HCT116 (cell line): ENCODE measurements around the gene LINS1. TPM values are rescaled to one million over a fixed set of nuclear protein-coding genes. Genes with fewer than 3 reads are reported as not detected.

ENCODE experiments used
- ATAC-seq: fragments of 200-7000 bp; cut with Tn5 transposase; 2 replicates; pipeline ENCODE4 v1.9.1; 2020; ENCODE audit warnings: mild to moderate bottlenecking, moderate library complexity
- BruUV-seq: library from RNA; stranded (reverse); fragments of 400-500 nt; replicated peaks from 2 replicates; lab custom pipeline; 2021; lab: Mats Ljungman, UMichigan
- CTCF ChIA-PET: fragments of 300-600 bp; sonication (Branson Sonifier 250); formaldehyde crosslinking; loops from one replicate; lab custom pipeline; 2021; ENCODE audit warnings: antibody characterized with exemption; lab: Charles Lee
- POLR2A ChIA-PET: fragments of 300-600, 350-600 bp; sonication (Branson Sonifier 250); formaldehyde crosslinking; loops from one replicate; lab custom pipeline; 2021; ENCODE audit warnings: antibody characterized with exemption; lab: Charles Lee
- RAD21 ChIA-PET, 2 experiments: fragments of 300-600 bp; sonication (Branson Sonifier 250); formaldehyde crosslinking; loops; one replicate each; lab custom pipeline; 2023; ENCODE audit warnings: low total read pairs in 2 of 2; ENCODE audit not compliant: uncharacterized antibody in 2 of 2, unreplicated experiment in 2 of 2, low non-redundant PET in 1 of 2; lab: Charles Lee
- DNase-seq: peaks from one replicate; pipeline ENCODE4 v3.0.0-alpha.2; 2010; ENCODE audit warnings: low read depth, low spot score
- H2AFZ ChIP-seq: fragments of 200-600 bp; shearing (Covaris generic), sonication (generic); 2 replicates; pipeline ENCODE4 v1.6.1; 2017; ENCODE audit warnings: low read depth, mixed run types, mixed read lengths, antibody characterized with exemption, low read length; ENCODE audit not compliant: poor library complexity, severe bottlenecking
- H3K27ac ChIP-seq: 2 replicates; pipeline ENCODE4 v1.5.1; 2012; ENCODE audit warnings: low read depth, low read length
- H3K27me3 ChIP-seq: fragments of 200-600 bp; sonication (generic); 2 replicates; pipeline ENCODE4 v1.6.1; 2016; ENCODE audit warnings: mixed run types, low read length, mixed read lengths; ENCODE audit not compliant: insufficient read depth
- H3K36me3 ChIP-seq, 2 experiments: fragments of 200-500 bp in 1 of 2; fragments of 200-600 bp in 1 of 2; sonication (Bioruptor generic) in 1 of 2; sonication (generic) in 1 of 2; 2 replicates each; pipeline versions ENCODE4 v1.5.1 to v1.6.1; 2014 to 2016; ENCODE audit warnings: low read length in 2 of 2, inconsistent platforms in 1 of 2, mixed read lengths in 1 of 2, mixed run types in 1 of 2; ENCODE audit not compliant: insufficient read depth in 2 of 2, control insufficient read depth in 1 of 2
- H3K4me1 ChIP-seq, 2 experiments: fragments of 200-600 bp in 1 of 2; sonication (generic) in 1 of 2; 2 replicates each; pipeline versions ENCODE4 v1.5.1 to v1.6.1; 2012 to 2017; ENCODE audit warnings: low read length in 2 of 2, inconsistent platforms in 1 of 2, mild to moderate bottlenecking in 1 of 2, mixed read lengths in 1 of 2, mixed run types in 1 of 2, moderate library complexity in 1 of 2; ENCODE audit not compliant: insufficient read depth in 2 of 2, control insufficient read depth in 1 of 2
- H3K4me2 ChIP-seq: fragments of 200-600 bp; sonication (generic); 2 replicates; pipeline ENCODE4 v1.6.1; 2017; ENCODE audit warnings: mixed run types, low read length, mixed read lengths
- H3K4me3 ChIP-seq, 2 experiments: fragments of 200-600 bp in 1 of 2; sonication (generic) in 1 of 2; replicated peaks in 1 of 2; 2 replicates each; pipeline ENCODE4 v1.5.1; 2011 to 2016; ENCODE audit warnings: low read length in 2 of 2, control low read depth in 1 of 2, low read depth in 1 of 2, mild to moderate bottlenecking in 1 of 2, mixed read lengths in 1 of 2, mixed run types in 1 of 2
- H3K79me2 ChIP-seq: fragments of 200-600 bp; sonication (generic); 2 replicates; pipeline ENCODE4 v1.6.1; 2017; ENCODE audit warnings: mild to moderate bottlenecking, mixed run types, low read length, moderate library complexity, mixed read lengths; ENCODE audit not compliant: insufficient read depth
- H3K9ac ChIP-seq: fragments of 200-600 bp; sonication (generic); 2 replicates; pipeline ENCODE4 v1.6.1; 2016; ENCODE audit warnings: low read length, mixed read lengths
- H3K9me2 ChIP-seq: fragments of 200-600 bp; sonication (generic), shearing (Covaris generic); 2 replicates; pipeline ENCODE4 v1.6.1; 2017; ENCODE audit warnings: mixed run types, mild to moderate bottlenecking, moderate library complexity; ENCODE audit not compliant: insufficient read depth
- H3K9me3 ChIP-seq, 2 experiments: fragments of 200-500 bp in 1 of 2; fragments of 200-600 bp in 1 of 2; sonication (Bioruptor generic) in 1 of 2; sonication (generic) in 1 of 2; 2 replicates each; pipeline ENCODE4 v1.6.1; 2014 to 2017; ENCODE audit warnings: low read length in 2 of 2, mixed read lengths in 2 of 2, inconsistent platforms in 1 of 2, low read depth in 1 of 2, mild to moderate bottlenecking in 1 of 2, mixed run types in 1 of 2, moderate library complexity in 1 of 2; ENCODE audit not compliant: control insufficient read depth in 1 of 2, insufficient read depth in 1 of 2
- H4K20me1 ChIP-seq: fragments of 200-600 bp; sonication (generic), shearing (Covaris generic); 2 replicates; pipeline ENCODE4 v1.6.1; 2017; ENCODE audit warnings: mixed run types, mild to moderate bottlenecking, moderate library complexity; ENCODE audit not compliant: insufficient read depth
- CBX3 ChIP-seq: IDR thresholded peaks from 2 replicates; pipeline ENCODE4 v1.6.1; 2012; ENCODE audit warnings: low read depth
- CEBPB ChIP-seq: IDR thresholded peaks from 2 replicates; pipeline ENCODE4 v1.6.1; 2012; ENCODE audit warnings: low read depth
- ELF1 ChIP-seq: IDR thresholded peaks from 2 replicates; pipeline ENCODE4 v1.6.1; 2012; ENCODE audit warnings: low read depth, borderline replicate concordance
- EZH2 ChIP-seq: fragments of 200-600 bp; sonication (generic); IDR thresholded peaks from 2 replicates; pipeline ENCODE4 v1.6.1; 2017; ENCODE audit warnings: antibody characterized with exemption, mixed run types
- FOSL1 ChIP-seq: IDR thresholded peaks from 2 replicates; pipeline ENCODE4 v1.6.1; 2012; ENCODE audit warnings: low read depth
- JUND ChIP-seq: IDR thresholded peaks from 2 replicates; pipeline ENCODE4 v1.6.1; 2012
- MAX ChIP-seq: IDR thresholded peaks from 2 replicates; pipeline ENCODE4 v1.6.1; 2012
- POLR2A ChIP-seq: IDR thresholded peaks from 2 replicates; pipeline ENCODE4 v1.7.0; 2011; ENCODE audit warnings: borderline replicate concordance; ENCODE audit not compliant: insufficient read depth, insufficient read length; ENCODE audit errors: extremely low read depth
- POLR2AphosphoS5 ChIP-seq: IDR thresholded peaks from 2 replicates; pipeline ENCODE4 v1.6.1; 2011; ENCODE audit warnings: mild to moderate bottlenecking, low read depth, low read length, moderate library complexity
- TCF7L2 ChIP-seq: IDR thresholded peaks from 2 replicates; pipeline ENCODE4 v1.7.0; 2011; ENCODE audit warnings: borderline replicate concordance, inconsistent platforms; ENCODE audit not compliant: insufficient read depth, insufficient read length; ENCODE audit errors: extremely low read depth
- intact Hi-C: fragments of 100-400 bp; cut with micrococcal nuclease; formaldehyde crosslinking; loops from 2 replicates; pipeline ENCODE4 v1.10.0; 2022
- total RNA-seq: library from RNA; stranded (reverse); gene quantifications from one replicate; pipeline ENCODE4 v1.2.1, GENCODE V29; 2021; ENCODE audit not compliant: unreplicated experiment
- TF ChIP-seq, protein P1 (sequence below): IDR thresholded peaks from 2 replicates; pipeline ENCODE4 v1.6.1; 2012
- TF ChIP-seq, protein P2 (sequence below): IDR thresholded peaks from 2 replicates; pipeline ENCODE4 v1.6.1; 2011; ENCODE audit warnings: mild to moderate bottlenecking, low read length, moderate library complexity; ENCODE audit not compliant: insufficient replicate concordance; ENCODE audit errors: extremely low read depth

Gene LINS1
- total RNA-seq, 1 experiment from 2014 or later, result 14.7 TPM

GRCh38 chr15:100529556-100529955 lies 72.4 kb downstream of the LINS1 start:
- H2AFZ ChIP-seq, result no peak overlapping the region
- no peak overlapping the region for H3K4me3 ChIP-seq
- intact Hi-C loops, result no loop called here
- no peaks in the 10 kb centered on the region for H3K36me3 ChIP-seq
- ChIA-PET CTCF (no interaction called here), RAD21 (no interaction called here), POLR2A (no interaction called here)
- no peak overlapping the region for H3K9ac ChIP-seq
- H3K27me3 ChIP-seq, result peaks cover 39% of the 10 kb centered on the region
- DNase-seq (no peak), ATAC-seq (no peak)
- no peaks in the 10 kb centered on the region for H3K79me2 ChIP-seq
- H3K9me3 ChIP-seq, result no peaks in the 10 kb centered on the region
- H3K4me2 ChIP-seq, result no peak overlapping the region
- no TSS peak for BruUV-seq
- TF ChIP-seq TCF7L2 (no peak), CEBPB (no peak), CBX3 (no peak), MAX (no peak), JUND (no peak), POLR2A (no peak), POLR2AphosphoS5 (no peak), EZH2 (no peak), FOSL1 (no peak), ELF1 (no peak)
- TF ChIP-seq, protein P1, sequence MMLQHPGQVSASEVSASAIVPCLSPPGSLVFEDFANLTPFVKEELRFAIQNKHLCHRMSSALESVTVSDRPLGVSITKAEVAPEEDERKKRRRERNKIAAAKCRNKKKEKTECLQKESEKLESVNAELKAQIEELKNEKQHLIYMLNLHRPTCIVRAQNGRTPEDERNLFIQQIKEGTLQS, result no peak
- TF ChIP-seq, protein P2, sequence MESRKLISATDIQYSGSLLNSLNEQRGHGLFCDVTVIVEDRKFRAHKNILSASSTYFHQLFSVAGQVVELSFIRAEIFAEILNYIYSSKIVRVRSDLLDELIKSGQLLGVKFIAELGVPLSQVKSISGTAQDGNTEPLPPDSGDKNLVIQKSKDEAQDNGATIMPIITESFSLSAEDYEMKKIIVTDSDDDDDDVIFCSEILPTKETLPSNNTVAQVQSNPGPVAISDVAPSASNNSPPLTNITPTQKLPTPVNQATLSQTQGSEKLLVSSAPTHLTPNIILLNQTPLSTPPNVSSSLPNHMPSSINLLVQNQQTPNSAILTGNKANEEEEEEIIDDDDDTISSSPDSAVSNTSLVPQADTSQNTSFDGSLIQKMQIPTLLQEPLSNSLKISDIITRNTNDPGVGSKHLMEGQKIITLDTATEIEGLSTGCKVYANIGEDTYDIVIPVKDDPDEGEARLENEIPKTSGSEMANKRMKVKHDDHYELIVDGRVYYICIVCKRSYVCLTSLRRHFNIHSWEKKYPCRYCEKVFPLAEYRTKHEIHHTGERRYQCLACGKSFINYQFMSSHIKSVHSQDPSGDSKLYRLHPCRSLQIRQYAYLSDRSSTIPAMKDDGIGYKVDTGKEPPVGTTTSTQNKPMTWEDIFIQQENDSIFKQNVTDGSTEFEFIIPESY, result no peak
- no peaks in the 10 kb centered on the region for H4K20me1 ChIP-seq
- H3K4me1 ChIP-seq, result no peaks in the 10 kb centered on the region
- no peak overlapping the region for H3K27ac ChIP-seq
- H3K9me2 ChIP-seq, result no peaks in the 10 kb centered on the region
